Body of pancreas (tissue), 4 donors: ENCODE results near the gene ABCC5. TPM values are rescaled to one million over a fixed set of nuclear protein-coding genes. Genes with fewer than 3 reads are reported as not detected.

Experiments
- ATAC-seq: fragments of 150-250 bp; one replicate; pipeline ENCODE4 v1.9.1; 2016
- DNase-seq, 4 donors: peaks; one replicate each; pipeline ENCODE4 v3.0.0-alpha.2; 2019
- H3K27ac ChIP-seq, 4 donors: fragments of 200-600 bp; sonication (generic); 1 replicate in 3 of 4; 2 replicates in 1 of 4; pipeline versions ENCODE4 v1.5.1 to v1.6.1; 2016 to 2019; ENCODE audit warnings: mild to moderate bottlenecking in 1 of 4, mixed read lengths in 1 of 4, moderate library complexity in 1 of 4
- H3K27me3 ChIP-seq, 2 donors: fragments of 200-600 bp; sonication (generic); one replicate each; pipeline ENCODE4 v1.6.0; 2016; ENCODE audit warnings: mild to moderate bottlenecking in 1 of 2
- H3K36me3 ChIP-seq, 2 donors: fragments of 200-600 bp; sonication (generic); replicated peaks in 1 of 2; 2 replicates each; pipeline ENCODE4 v1.5.1; 2016; ENCODE audit warnings: low read depth in 2 of 2; ENCODE audit not compliant: insufficient read depth in 1 of 2
- H3K4me1 ChIP-seq: fragments of 200-600 bp; sonication (generic); one replicate; pipeline ENCODE4 v1.6.0; 2016
- H3K4me3 ChIP-seq, 2 donors: fragments of 200-600 bp; sonication (generic); 1 replicate in 1 of 2; 2 replicates in 1 of 2; pipeline ENCODE4 v1.5.1; 2016 to 2019
- H3K9me3 ChIP-seq, 3 donors: fragments of 200-600 bp; sonication (generic); 1 replicate in 2 of 3; 2 replicates in 1 of 3; pipeline ENCODE4 v1.5.1; 2016
- POLR2A ChIP-seq, 3 donors: fragments of 450-650 bp; IDR thresholded peaks; one replicate each; pipeline ENCODE4 v1.6.1; 2016; ENCODE audit warnings: antibody characterized with exemption in 3 of 3, mild to moderate bottlenecking in 2 of 3
- WGBS, 2 donors: methylation state at CpG; one replicate each; pipeline ENCODE4 v1.1.5; 2017; 5-methylcytosine and 5-hydroxymethylcytosine counted together
- intact Hi-C: fragments of 100-400 bp; cut with DNase I; formaldehyde crosslinking; loops from one replicate; pipeline ENCODE4 v1.15.1; 2023
- total RNA-seq, 2 donors: library from RNA; depleted of rRNA; stranded (reverse); fragments of >200 nt; gene quantifications; one replicate each; pipeline ENCODE4 v1.1.0, GENCODE V29; 2016
- TF ChIP-seq, protein P1 (sequence below), 7 experiments: fragments of 450-650 bp in 4 of 7; fragments of 200-600 bp in 3 of 7; sonication (generic) in 3 of 7; IDR thresholded peaks; one replicate each; pipeline ENCODE4 v1.5.1; 2016 to 2019; ENCODE audit warnings: antibody characterized with exemption in 7 of 7

Gene ABCC5
- total RNA-seq, 2 donors from 2014 or later, result 17.1 to 20.1 TPM

DNA sequence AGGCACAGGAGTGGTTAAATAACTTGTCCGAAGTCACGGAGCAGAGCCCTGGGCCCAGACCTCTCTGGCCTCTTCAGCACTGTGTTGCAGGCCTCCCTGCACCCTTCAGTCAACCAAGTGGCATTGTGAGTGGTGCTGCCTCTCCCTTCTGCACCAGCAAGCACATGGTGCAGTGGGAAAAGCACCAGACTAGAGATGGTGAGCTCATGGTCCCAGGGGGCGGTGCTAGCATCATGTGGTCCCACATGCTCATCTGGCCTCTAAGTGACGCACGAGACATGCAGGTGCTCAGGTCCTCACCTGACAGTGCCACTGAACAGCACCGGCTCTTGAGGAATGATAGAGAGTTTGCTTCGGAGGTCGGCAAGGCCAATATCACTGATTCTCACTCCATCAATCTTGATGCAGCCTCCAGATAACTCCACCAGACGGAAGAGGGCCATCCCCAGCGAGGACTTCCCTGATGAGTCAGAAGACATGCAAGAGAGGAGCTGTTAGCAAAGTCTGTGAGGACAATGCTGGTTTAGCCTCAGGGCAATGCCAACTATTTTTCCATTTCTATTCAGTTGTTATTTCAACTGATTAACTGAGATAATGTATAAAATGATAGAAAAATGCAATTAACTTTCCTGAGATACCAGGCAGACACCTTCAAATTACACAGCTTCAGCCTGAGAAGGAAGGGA is 79.9 kb downstream of the ABCC5 start:
- H3K4me1 ChIP-seq, result no peaks in the 10 kb centered on the region
- H3K27me3 ChIP-seq, result no peaks in the 10 kb centered on the region
- no peak overlapping the region for H3K27ac ChIP-seq
- H3K9me3 ChIP-seq, result no peaks in the 10 kb centered on the region
- intact Hi-C loops, result no loop called here
- DNase-seq, result no peak
- H3K36me3 ChIP-seq, result no peaks in the 10 kb centered on the region
- H3K4me3 ChIP-seq, result no peak overlapping the region
- 92 to 94% methylated on average over 9 to 10 of the region's 10 CpGs for WGBS, 2 donors
- TF ChIP-seq POLR2A (IDR thresholded peaks at IDR 0.05), result no peak
- TF ChIP-seq, protein P1, sequence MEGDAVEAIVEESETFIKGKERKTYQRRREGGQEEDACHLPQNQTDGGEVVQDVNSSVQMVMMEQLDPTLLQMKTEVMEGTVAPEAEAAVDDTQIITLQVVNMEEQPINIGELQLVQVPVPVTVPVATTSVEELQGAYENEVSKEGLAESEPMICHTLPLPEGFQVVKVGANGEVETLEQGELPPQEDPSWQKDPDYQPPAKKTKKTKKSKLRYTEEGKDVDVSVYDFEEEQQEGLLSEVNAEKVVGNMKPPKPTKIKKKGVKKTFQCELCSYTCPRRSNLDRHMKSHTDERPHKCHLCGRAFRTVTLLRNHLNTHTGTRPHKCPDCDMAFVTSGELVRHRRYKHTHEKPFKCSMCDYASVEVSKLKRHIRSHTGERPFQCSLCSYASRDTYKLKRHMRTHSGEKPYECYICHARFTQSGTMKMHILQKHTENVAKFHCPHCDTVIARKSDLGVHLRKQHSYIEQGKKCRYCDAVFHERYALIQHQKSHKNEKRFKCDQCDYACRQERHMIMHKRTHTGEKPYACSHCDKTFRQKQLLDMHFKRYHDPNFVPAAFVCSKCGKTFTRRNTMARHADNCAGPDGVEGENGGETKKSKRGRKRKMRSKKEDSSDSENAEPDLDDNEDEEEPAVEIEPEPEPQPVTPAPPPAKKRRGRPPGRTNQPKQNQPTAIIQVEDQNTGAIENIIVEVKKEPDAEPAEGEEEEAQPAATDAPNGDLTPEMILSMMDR (IDR thresholded peaks at IDR 0.05), result no peak
- no peak for ATAC-seq

DNA sequence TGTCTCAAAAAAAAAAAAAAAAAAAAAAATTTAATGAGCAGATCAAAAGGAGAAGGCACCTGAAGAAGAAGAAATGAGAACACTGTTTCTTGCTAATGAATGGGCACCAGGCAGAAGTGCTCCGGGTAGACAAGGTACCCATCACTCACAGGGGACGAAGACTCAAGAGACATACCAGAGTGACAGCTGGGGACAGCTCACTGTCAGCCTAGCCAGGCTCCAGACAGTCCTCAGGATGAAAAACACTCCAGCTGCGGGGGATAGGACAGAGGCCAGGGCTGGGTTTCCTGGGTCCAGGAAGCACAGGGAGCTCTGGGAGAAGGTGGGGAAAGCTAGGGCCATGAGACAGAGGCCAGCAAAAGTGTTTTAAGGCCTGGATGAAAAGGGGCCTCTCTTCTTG is 84.5 kb downstream of the ABCC5 start:
- DNase-seq, result no peak
- Histone ChIP-seq H3K9me3 (no peaks in the 10 kb centered on the region), H3K27me3 (no peaks in the 10 kb centered on the region), H3K4me1 (no peaks in the 10 kb centered on the region), H3K27ac (no peak overlapping the region), H3K4me3 (no peak overlapping the region), H3K36me3 (no peaks in the 10 kb centered on the region)
- intact Hi-C loops, result no loop called here
- WGBS, 2 donors, result 86 to 87% methylated on average over 3 of the region's 3 CpGs
- TF ChIP-seq, protein P1 (IDR thresholded peaks at IDR 0.05), result no peak
- TF ChIP-seq POLR2A (IDR thresholded peaks at IDR 0.05), result no peak
- ATAC-seq, result no peak

DNA sequence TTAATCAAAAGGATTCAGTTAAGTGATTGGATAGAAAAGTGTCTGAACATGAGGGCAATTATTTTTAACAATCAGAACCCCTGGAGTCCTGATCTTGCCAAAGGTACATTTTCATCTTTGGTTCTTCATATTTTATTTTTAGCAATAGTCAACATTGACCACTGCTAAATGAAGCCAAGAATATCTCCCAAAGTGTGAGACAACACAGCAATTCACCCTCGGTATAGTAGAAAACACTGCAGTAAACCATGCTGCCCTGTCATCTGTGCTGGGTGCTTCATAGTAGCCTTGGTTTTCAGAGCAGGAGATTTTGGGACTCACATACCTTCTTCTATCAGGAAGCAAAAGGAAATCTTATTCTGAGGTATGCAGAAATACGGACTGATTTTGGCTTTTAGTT is 85.8 kb downstream of the ABCC5 start:
- intact Hi-C loops, result no loop called here
- no peak overlapping the region for H3K4me3 ChIP-seq
- no peaks in the 10 kb centered on the region for H3K9me3 ChIP-seq
- no peak overlapping the region for H3K27ac ChIP-seq
- ATAC-seq (no peak), DNase-seq (no peak)
- H3K27me3 ChIP-seq, result no peaks in the 10 kb centered on the region
- H3K4me1 ChIP-seq, result no peaks in the 10 kb centered on the region
- 84 to 91% methylated on average over 2 of the region's 2 CpGs for WGBS, 2 donors
- H3K36me3 ChIP-seq, result no peaks in the 10 kb centered on the region
- no peak for TF ChIP-seq POLR2A (IDR thresholded peaks at IDR 0.05)
- TF ChIP-seq, protein P1 (IDR thresholded peaks at IDR 0.05), result no peak

DNA sequence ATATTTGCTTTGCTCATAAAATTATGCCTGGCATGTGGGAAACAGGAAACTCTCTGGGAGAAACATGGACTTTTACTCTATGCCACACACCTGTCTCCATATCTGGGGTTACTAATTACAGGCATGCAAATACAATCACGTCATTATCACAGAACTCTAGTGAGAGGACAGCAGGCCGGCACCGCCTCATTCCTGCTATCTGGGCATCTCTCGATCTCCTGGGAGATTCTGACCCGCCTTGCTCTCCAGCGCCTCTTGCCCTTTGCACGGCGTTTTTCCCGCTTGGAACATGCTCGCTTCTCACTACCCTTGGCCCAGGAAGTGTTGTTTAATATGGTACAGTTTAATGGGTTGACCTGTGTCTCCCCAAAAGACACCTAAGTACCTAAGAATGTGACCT is 87.6 kb downstream of the ABCC5 start:
- ATAC-seq, result no peak
- DNase-seq, result no peak
- H3K27ac ChIP-seq, result no peak overlapping the region
- H3K4me3 ChIP-seq, result no peak overlapping the region
- no peaks in the 10 kb centered on the region for H3K9me3 ChIP-seq
- WGBS, 2 donors, result 80 to 89% methylated on average over 10 of the region's 10 CpGs
- H3K36me3 ChIP-seq, result no peaks in the 10 kb centered on the region
- H3K4me1 ChIP-seq, result no peaks in the 10 kb centered on the region
- no peak for TF ChIP-seq POLR2A (IDR thresholded peaks at IDR 0.05)
- TF ChIP-seq, protein P1 (IDR thresholded peaks at IDR 0.05), result no peak
- no peaks in the 10 kb centered on the region for H3K27me3 ChIP-seq
- intact Hi-C loops, result no loop called here

DNA sequence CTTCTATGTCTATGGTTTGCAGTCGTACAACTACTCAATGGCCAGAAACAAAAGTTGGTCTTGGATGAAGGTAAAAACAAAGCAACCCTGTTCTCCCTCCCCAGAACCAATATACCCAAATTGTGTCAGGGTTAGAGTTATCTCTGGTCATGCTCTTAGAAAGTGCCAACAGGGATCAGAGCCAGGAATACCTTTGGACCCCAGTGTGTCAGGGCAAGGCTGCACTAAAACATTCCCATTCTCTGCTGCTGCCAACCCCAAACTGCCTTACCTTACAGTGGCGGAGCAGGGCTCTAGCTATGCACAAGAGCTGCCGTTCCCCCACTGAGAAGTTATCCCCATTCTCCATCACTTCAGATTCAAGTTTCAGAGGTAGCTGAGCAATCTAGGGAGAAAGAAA is 90.6 kb downstream of the ABCC5 start:
- Histone ChIP-seq H3K4me3 (no peak overlapping the region), H3K27me3 (no peaks in the 10 kb centered on the region), H3K9me3 (no peaks in the 10 kb centered on the region), H3K4me1 (no peaks in the 10 kb centered on the region), H3K27ac (no peak overlapping the region), H3K36me3 (no peaks in the 10 kb centered on the region)
- no peak for ATAC-seq
- DNase-seq, result no peak
- 91 to 100% methylated on average over 3 of the region's 3 CpGs for WGBS, 2 donors
- TF ChIP-seq, protein P1 (IDR thresholded peaks at IDR 0.05), result no peak
- no peak for TF ChIP-seq POLR2A (IDR thresholded peaks at IDR 0.05)
- intact Hi-C loops, result no loop called here
